Lung (tissue), 12 donors: ENCODE measurements around the gene PYCR2. TPM values are rescaled to one million over a fixed set of nuclear protein-coding genes. Genes with fewer than 3 reads are reported as not detected.
"Not testable (repeated sequence)": the region's sequence is repeated elsewhere in the genome, so short reads cannot be mapped to it uniquely, and the experiment has no call there.

ENCODE experiments used
- ATAC-seq: fragments of 200-7000 bp; cut with Tn5 transposase; one replicate; pipeline ENCODE4 v1.9.1; 2020; ENCODE audit warnings: moderate number of reproducible peaks; ENCODE audit not compliant: insufficient read depth, low FRiP score
- DNase-seq, 3 donors: peaks; one replicate each; pipeline ENCODE4 v3.0.0-alpha.2; 2013 to 2017
- H3K27ac ChIP-seq, 2 donors: one replicate each; pipeline ENCODE4 v1.5.1; 2013; ENCODE audit warnings: mild to moderate bottlenecking in 2 of 2, moderate library complexity in 2 of 2, control low read depth in 1 of 2, inconsistent platforms in 1 of 2, low read depth in 1 of 2, low read length in 1 of 2
- H3K27me3 ChIP-seq, 3 donors: one replicate each; pipeline ENCODE4 v1.5.1; 2013; ENCODE audit warnings: low read length in 2 of 3; ENCODE audit not compliant: control insufficient read depth in 3 of 3, insufficient read depth in 3 of 3
- H3K36me3 ChIP-seq, 4 donors: one replicate each; pipeline ENCODE4 v1.5.1; 2013; ENCODE audit warnings: low read length in 4 of 4, mild to moderate bottlenecking in 1 of 4, moderate library complexity in 1 of 4; ENCODE audit not compliant: control insufficient read depth in 4 of 4, insufficient read depth in 4 of 4
- H3K4me1 ChIP-seq, 5 donors: one replicate each; pipeline ENCODE4 v1.5.1; 2013; ENCODE audit warnings: low read length in 5 of 5, mild to moderate bottlenecking in 2 of 5, moderate library complexity in 1 of 5; ENCODE audit not compliant: control insufficient read depth in 5 of 5, insufficient read depth in 5 of 5
- H3K4me3 ChIP-seq: one replicate; pipeline ENCODE4 v1.5.1; 2013; ENCODE audit warnings: mild to moderate bottlenecking, control low read depth, moderate library complexity
- H3K9ac ChIP-seq, 2 donors: one replicate each; pipeline ENCODE4 v1.5.1; 2013; ENCODE audit warnings: low read length in 2 of 2, control low read depth in 1 of 2; ENCODE audit not compliant: insufficient read depth in 1 of 2
- H3K9me3 ChIP-seq, 4 donors: one replicate each; pipeline ENCODE4 v1.5.1; 2013; ENCODE audit warnings: low read length in 3 of 4, mild to moderate bottlenecking in 1 of 4, moderate library complexity in 1 of 4; ENCODE audit not compliant: control insufficient read depth in 4 of 4, insufficient read depth in 3 of 4
- WGBS, 2 donors: extraction: QIAGEN DNeasy Blood & Tissue Kit; methylation state at CpG; one replicate each; pipeline ENCODE4 v1.1.7; 2013; 5-methylcytosine and 5-hydroxymethylcytosine counted together
- polyA plus RNA-seq, 2 donors: library from polyadenylated mRNA; stranded (reverse); fragments of 200-250 nt; gene quantifications; one replicate each; pipeline ENCODE4 v1.2.1, GENCODE V29; 2013
- total RNA-seq, 2 donors: library from RNA; depleted of rRNA in 1 of 2; stranded (reverse); fragments of >200 nt in 1 of 2; gene quantifications; one replicate each; pipeline ENCODE4 v1.2.1, GENCODE V29; 2014 to 2021
- TF ChIP-seq, protein P1 (sequence below): IDR thresholded peaks from 2 replicates; pipeline ENCODE4 v1.5.1; 2012; ENCODE audit warnings: mild to moderate bottlenecking; ENCODE audit errors: control extremely low read depth, extremely low read depth
- donor health status: control.
- donor health status: control.
- donor health status: Bipolar disorder and iron deficiency.
- donor health status: healthy.
- donor health status: DM: yes; HTN: yes; CAD: no.

Gene PYCR2
- total and polyA plus RNA-seq, 4 donors = 32.6 to 105 (median 84.8) TPM

- TF ChIP-seq, protein P1, sequence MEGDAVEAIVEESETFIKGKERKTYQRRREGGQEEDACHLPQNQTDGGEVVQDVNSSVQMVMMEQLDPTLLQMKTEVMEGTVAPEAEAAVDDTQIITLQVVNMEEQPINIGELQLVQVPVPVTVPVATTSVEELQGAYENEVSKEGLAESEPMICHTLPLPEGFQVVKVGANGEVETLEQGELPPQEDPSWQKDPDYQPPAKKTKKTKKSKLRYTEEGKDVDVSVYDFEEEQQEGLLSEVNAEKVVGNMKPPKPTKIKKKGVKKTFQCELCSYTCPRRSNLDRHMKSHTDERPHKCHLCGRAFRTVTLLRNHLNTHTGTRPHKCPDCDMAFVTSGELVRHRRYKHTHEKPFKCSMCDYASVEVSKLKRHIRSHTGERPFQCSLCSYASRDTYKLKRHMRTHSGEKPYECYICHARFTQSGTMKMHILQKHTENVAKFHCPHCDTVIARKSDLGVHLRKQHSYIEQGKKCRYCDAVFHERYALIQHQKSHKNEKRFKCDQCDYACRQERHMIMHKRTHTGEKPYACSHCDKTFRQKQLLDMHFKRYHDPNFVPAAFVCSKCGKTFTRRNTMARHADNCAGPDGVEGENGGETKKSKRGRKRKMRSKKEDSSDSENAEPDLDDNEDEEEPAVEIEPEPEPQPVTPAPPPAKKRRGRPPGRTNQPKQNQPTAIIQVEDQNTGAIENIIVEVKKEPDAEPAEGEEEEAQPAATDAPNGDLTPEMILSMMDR = no peak
- Histone ChIP-seq H3K27ac (no peak overlapping the region), H3K36me3 (no peaks in the 10 kb centered on the region), H3K4me3 (no peak overlapping the region), H3K4me1 (peaks cover 1 to 14% (median 6%) of the 10 kb centered on the region in 5 donors), H3K9ac (no peak overlapping the region), H3K9me3 (no peaks in the 10 kb centered on the region), H3K27me3 (no peaks in the 10 kb centered on the region)
- WGBS, 2 donors = 69 to 78% methylated on average over 3 of the region's 3 CpGs
- DNase-seq (no peak), ATAC-seq (no peak)
Measured at GRCh38 chr1:225936523-225936922, 12.5 kb upstream of the PYCR2 start.

GRCh38 chr1:225936086-225936485, 12.0 kb upstream of the PYCR2 start:
- H3K27me3 ChIP-seq, H3K27ac ChIP-seq, ATAC-seq, H3K9me3 ChIP-seq, H3K9ac ChIP-seq, H3K36me3 ChIP-seq, H3K4me3 ChIP-seq, DNase-seq: not testable (repeated sequence)
- 74 to 83% methylated on average over 8 of the region's 8 CpGs for WGBS, 2 donors
- H3K4me1 ChIP-seq = peaks cover 0 to 10% (median 4%) of the 10 kb centered on the region in 5 donors

- no peaks in the 10 kb centered on the region for H3K9me3 ChIP-seq
- no peaks in the 10 kb centered on the region for H3K27me3 ChIP-seq
- DNase-seq = no peak
- WGBS, 2 donors = 92 to 98% methylated on average over 5 of the region's 5 CpGs
- H3K9ac ChIP-seq = no peak overlapping the region
- no peak overlapping the region for H3K4me3 ChIP-seq
- no peak overlapping the region for H3K27ac ChIP-seq
- H3K36me3 ChIP-seq = no peaks in the 10 kb centered on the region
- no peaks in the 10 kb centered on the region for H3K4me1 ChIP-seq
- ATAC-seq = no peak
- TF ChIP-seq, protein P1 = no peak
Measured at GRCh38 chr1:225934711-225935110, 10.7 kb upstream of the PYCR2 start.

GRCh38 chr1:225933072-225933471, 9.0 kb upstream of the PYCR2 start:
- no peaks in the 10 kb centered on the region for H3K27me3 ChIP-seq
- TF ChIP-seq, protein P1 = no peak
- ATAC-seq (no peak), DNase-seq (no peak)
- H3K36me3 ChIP-seq = no peaks in the 10 kb centered on the region
- no peaks in the 10 kb centered on the region for H3K9me3 ChIP-seq
- H3K4me3 ChIP-seq = no peak overlapping the region
- no peak overlapping the region for H3K9ac ChIP-seq
- 91 to 95% methylated on average over 2 of the region's 2 CpGs for WGBS, 2 donors
- H3K27ac ChIP-seq = no peak overlapping the region
- no peaks in the 10 kb centered on the region for H3K4me1 ChIP-seq
